AG04449 (cell line): ENCODE measurements around the gene ECI1.

Experiments used
- CTCF ChIA-PET: fragments of 350-600 bp; formaldehyde crosslinking; extraction: SDS; loops from one replicate; lab custom pipeline; 2021; ENCODE audit warnings: antibody characterized with exemption; lab: Yijun Ruan, JAX
- POLR2A ChIA-PET: fragments of 400-600, 350-600 bp; formaldehyde crosslinking; extraction: SDS; loops from one replicate; lab custom pipeline; 2020; ENCODE audit warnings: antibody characterized with exemption, inconsistent platforms; lab: Yijun Ruan, JAX
- DNase-seq: peaks from one replicate; pipeline ENCODE4 v3.0.0-alpha.2; 2010; ENCODE audit warnings: low read depth, low spot score
- H3K4me3 ChIP-seq: 2 replicates; pipeline ENCODE4 v1.5.1; 2011; ENCODE audit warnings: low read depth, mild to moderate bottlenecking, control low read depth, low read length
- TF ChIP-seq, protein P1 (sequence below): IDR thresholded peaks from one replicate; pipeline ENCODE4 v1.5.1; 2011; ENCODE audit warnings: mild to moderate bottlenecking, moderate library complexity, low read length, control low read depth, inconsistent platforms; ENCODE audit not compliant: insufficient read depth; ENCODE audit errors: missing control alignments

ECI1 gene

DNA sequence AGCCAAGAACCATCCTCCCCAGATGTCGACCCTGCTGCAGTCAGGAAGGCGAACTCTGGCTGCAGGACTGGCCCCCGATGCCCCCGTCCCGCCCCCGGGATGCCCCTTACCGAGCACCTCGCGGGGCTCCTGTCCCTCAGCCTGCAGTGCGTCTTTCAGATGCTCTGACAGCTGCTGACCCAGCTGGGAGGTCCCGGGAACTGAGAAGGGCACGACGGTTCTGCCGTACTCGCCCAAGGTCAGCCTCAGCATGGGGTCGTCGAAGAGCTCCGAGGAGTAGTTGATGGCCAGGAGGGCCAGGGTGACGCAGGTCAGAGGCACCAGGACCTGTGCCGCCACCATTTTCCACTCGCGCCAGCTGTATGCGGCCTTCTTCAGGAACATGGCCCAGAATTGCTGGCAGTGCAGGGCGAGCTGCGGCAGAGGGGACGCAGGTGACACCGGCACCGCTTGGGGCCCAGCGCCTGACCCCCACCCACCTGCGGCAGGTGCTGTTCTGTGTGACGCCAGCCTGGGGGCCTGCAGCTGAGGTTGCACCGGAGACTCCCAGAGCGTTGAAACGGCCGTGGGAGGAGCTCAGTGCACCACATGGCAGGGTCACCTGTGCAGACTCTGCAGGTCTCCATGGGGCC lies 36.6 kb upstream of the ECI1 start:
- TF ChIP-seq, protein P1, sequence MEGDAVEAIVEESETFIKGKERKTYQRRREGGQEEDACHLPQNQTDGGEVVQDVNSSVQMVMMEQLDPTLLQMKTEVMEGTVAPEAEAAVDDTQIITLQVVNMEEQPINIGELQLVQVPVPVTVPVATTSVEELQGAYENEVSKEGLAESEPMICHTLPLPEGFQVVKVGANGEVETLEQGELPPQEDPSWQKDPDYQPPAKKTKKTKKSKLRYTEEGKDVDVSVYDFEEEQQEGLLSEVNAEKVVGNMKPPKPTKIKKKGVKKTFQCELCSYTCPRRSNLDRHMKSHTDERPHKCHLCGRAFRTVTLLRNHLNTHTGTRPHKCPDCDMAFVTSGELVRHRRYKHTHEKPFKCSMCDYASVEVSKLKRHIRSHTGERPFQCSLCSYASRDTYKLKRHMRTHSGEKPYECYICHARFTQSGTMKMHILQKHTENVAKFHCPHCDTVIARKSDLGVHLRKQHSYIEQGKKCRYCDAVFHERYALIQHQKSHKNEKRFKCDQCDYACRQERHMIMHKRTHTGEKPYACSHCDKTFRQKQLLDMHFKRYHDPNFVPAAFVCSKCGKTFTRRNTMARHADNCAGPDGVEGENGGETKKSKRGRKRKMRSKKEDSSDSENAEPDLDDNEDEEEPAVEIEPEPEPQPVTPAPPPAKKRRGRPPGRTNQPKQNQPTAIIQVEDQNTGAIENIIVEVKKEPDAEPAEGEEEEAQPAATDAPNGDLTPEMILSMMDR = no peak
- CTCF ChIA-PET = interaction anchor here (1.0 to 1.3 kb wide), 2 partner anchors 10 to 134 kb away, joined by 3 read pairs; no protein-coding TSS in a partner anchor
- H3K4me3 ChIP-seq = no peak overlapping the region
- DNase-seq = no peak
- POLR2A ChIA-PET = no interaction called here

DNA sequence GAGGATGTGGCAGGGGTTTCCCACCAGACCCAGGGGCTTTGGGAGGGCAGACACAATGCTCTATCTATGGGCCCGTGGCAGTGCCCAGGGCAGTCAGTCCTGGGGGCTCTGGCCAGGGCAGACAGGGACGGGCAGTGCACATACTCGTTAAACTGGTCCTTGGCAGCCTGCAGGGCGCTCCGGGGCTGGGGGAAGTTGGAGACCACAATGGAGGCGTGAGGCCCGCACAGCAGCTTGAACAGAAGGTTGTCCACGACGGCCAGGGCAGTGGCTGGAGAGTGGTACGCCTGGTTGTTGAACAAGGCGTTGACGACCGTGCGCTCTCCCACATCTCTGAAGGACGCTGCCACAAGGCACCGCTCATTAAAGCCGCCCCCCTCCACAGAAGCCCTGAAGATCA lies 35.2 kb upstream of the ECI1 start:
- DNase-seq = no peak
- TF ChIP-seq, protein P1 = no peak
- no peak overlapping the region for H3K4me3 ChIP-seq
- CTCF ChIA-PET = no interaction called here
- POLR2A ChIA-PET = no interaction called here

DNA sequence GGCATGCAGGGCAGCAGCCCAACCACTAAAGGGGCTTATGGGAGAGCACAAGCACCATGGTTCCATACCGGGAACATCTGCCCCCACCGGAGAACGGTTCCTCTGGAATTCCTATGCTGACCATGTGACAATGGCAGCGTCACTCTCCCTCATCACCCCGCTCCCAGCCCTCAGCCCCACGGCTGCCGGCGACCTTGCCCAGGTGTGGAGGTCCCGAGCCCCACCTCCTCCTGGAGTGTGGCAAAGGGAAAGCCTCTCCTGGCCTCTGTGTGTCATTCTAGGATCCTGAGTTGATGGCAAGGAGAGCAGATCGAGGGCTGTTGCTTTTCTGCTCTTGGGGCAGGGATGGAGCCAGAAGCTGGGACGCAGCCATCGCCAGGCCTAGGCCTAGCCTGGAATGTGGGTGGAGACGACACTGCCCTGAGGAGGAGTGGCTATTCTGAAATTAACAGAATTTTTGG lies 34.4 kb upstream of the ECI1 start:
- no peak for DNase-seq
- no peak overlapping the region for H3K4me3 ChIP-seq
- ChIA-PET POLR2A (no interaction called here), CTCF (interaction anchor here (1.0 kb wide), 1 partner anchor 54 kb away, joined by 4 read pairs; no protein-coding TSS in a partner anchor)
- TF ChIP-seq, protein P1 = no peak

DNA sequence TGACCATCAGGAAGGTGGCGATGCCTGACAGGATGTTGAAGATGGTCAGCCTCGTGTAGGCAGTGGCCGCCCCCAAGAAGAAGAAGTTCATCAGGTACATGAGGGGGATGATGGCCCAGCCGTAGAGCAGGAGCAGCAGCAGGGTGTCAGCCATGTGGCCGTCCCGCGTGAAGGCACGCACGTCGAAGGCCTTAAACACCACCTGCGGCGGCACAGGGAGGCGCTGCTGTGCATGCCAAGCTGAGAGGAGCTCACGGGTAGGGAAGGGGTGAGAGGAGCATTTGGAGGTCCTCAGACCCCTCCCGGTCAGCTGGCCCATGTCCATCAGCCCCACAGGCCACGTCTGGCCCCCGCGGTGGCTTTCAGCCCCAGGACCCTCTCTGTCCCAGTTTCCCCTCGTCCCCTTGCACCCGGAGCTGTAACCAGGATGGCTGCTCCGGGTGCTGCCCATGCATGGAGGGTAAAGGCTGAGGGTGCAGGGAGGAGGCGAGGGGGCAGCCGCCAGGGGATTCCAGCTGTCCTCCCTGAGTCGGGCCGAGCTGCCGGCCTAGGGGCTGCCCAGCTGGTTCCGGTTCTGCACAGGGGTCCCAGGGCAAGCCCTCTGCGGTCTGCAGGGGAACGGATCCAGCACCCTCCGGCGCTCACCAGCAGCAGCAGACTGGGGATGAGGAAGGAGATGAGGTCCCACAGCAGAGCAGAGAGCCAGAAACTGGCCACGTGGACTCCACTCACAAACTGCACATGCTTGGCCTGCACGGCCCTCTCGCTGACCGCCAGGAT lies 33.6 kb upstream of the ECI1 start:
- H3K4me3 ChIP-seq = no peak overlapping the region
- no peak for DNase-seq
- ChIA-PET CTCF (interaction anchor here (1.0 kb wide), 1 partner anchor 55 kb away, joined by 4 read pairs; no protein-coding TSS in a partner anchor), POLR2A (interaction anchor here (0.6 kb wide), 1 partner anchor 11 kb away, joined by 3 read pairs; no protein-coding TSS in a partner anchor)
- TF ChIP-seq, protein P1 = no peak

DNA sequence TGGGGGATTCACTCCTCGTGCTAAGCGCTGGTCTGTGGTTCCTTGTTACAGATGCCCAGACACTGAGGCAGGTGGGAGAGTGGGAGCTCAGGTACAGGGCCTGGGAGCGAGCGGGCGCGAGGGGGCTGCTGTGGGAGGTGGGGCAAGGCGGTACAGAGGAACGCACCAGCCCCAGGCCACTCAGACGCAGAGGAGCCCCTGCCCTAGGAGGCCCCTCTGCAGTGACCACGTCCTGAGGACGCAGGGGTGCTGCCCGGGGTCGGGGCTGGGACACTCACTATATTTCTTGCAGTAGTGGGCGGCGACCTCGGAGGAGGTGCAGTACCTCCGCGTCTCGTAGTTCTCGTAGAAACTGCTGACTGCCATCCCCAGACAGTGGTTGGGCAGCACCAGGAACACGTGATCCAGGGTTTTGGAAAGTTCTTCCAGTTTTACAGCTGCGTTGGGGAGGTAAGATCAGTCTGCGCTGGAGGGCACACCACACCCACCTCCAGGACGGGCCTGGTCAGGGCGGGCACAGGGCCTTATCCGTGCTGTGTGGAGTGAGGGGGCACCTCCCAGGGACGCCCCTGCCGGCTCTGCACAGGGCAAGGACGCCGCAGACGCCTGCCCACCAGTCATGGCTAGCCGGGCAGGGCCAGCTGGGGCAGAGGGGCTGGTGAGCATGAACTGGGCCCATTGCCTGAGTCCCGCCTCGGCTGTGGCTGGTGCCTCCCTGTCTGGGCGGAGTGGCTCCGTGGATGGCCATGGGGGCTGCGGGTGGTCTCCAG lies 32.8 kb upstream of the ECI1 start:
- TF ChIP-seq, protein P1 = no peak
- ChIA-PET POLR2A (interaction anchor here (0.6 kb wide), 1 partner anchor 10 kb away, joined by 3 read pairs; no protein-coding TSS in a partner anchor), CTCF (no interaction called here)
- no peak for DNase-seq
- H3K4me3 ChIP-seq = no peak overlapping the region
